H9 (cell line): ENCODE data around the gene RSL1D1. TPM values are rescaled to one million over a fixed set of nuclear protein-coding genes. Genes with fewer than 3 reads are reported as not detected.

ENCODE experiments used
- DNase-seq: peaks from one replicate; pipeline ENCODE4 v3.0.0-alpha.2; 2017
- H2AFZ ChIP-seq: one replicate; pipeline ENCODE4 v1.6.1; 2013; ENCODE audit warnings: mild to moderate bottlenecking, low read length, control low read depth, moderate library complexity
- H2AK5ac ChIP-seq: 2 replicates; pipeline ENCODE4 v1.6.1; 2013; ENCODE audit warnings: low read length, control low read depth, mixed read lengths; ENCODE audit not compliant: insufficient read length
- H2BK120ac ChIP-seq: one replicate; pipeline ENCODE4 v1.6.1; 2013; ENCODE audit warnings: low read depth, mild to moderate bottlenecking, low read length, control low read depth, inconsistent platforms; ENCODE audit not compliant: poor library complexity, severe bottlenecking
- H2BK12ac ChIP-seq: 2 replicates; pipeline ENCODE4 v1.6.1; 2013; ENCODE audit warnings: low read length, control low read depth, mixed read lengths, low read depth; ENCODE audit not compliant: insufficient read length
- H2BK15ac ChIP-seq: 2 replicates; pipeline ENCODE4 v1.6.1; 2013; ENCODE audit warnings: low read depth, low read length, control low read depth
- H2BK20ac ChIP-seq: one replicate; pipeline ENCODE4 v1.6.1; 2013; ENCODE audit warnings: low read depth, mild to moderate bottlenecking, low read length, control low read depth, inconsistent platforms; ENCODE audit not compliant: poor library complexity, severe bottlenecking
- H2BK5ac ChIP-seq: 2 replicates; pipeline ENCODE4 v1.6.1; 2013; ENCODE audit warnings: low read length, control low read depth, mixed read lengths; ENCODE audit not compliant: insufficient read length
- H3K14ac ChIP-seq: 2 replicates; pipeline ENCODE4 v1.6.1; 2013; ENCODE audit warnings: low read length, control low read depth; ENCODE audit not compliant: insufficient read depth
- H3K18ac ChIP-seq: 2 replicates; pipeline ENCODE4 v1.6.1; 2013; ENCODE audit warnings: low read depth, mild to moderate bottlenecking, mixed read lengths, low read length, control low read depth; ENCODE audit not compliant: insufficient read length
- H3K23ac ChIP-seq: 2 replicates; pipeline ENCODE4 v1.6.1; 2013; ENCODE audit warnings: low read length, control low read depth, mixed read lengths, low read depth; ENCODE audit not compliant: insufficient read length
- H3K23me2 ChIP-seq: 2 replicates; pipeline ENCODE4 v1.6.1; 2013; ENCODE audit warnings: low read depth, mild to moderate bottlenecking, mixed read lengths, low read length, control low read depth; ENCODE audit not compliant: insufficient read length, poor library complexity, severe bottlenecking
- H3K27ac ChIP-seq: 2 replicates; pipeline ENCODE4 v1.5.1; 2013; ENCODE audit warnings: low read length, control low read depth, mixed read lengths, low read depth; ENCODE audit not compliant: insufficient read length
- H3K27me3 ChIP-seq: 2 replicates; pipeline ENCODE4 v1.6.1; 2013; ENCODE audit warnings: low read length, control low read depth, inconsistent platforms; ENCODE audit not compliant: insufficient read depth
- H3K4ac ChIP-seq: 2 replicates; pipeline ENCODE4 v1.6.1; 2013; ENCODE audit warnings: low read depth, mild to moderate bottlenecking, control low read depth, inconsistent platforms, low read length, moderate library complexity
- H3K4me1 ChIP-seq: 2 replicates; pipeline ENCODE4 v1.6.1; 2013; ENCODE audit warnings: low read length, control low read depth, inconsistent platforms; ENCODE audit not compliant: insufficient read depth
- H3K4me2 ChIP-seq: 2 replicates; pipeline ENCODE4 v1.6.1; 2013; ENCODE audit warnings: low read length, control low read depth, mixed read lengths; ENCODE audit not compliant: insufficient read length, insufficient read depth
- H3K56ac ChIP-seq: 2 replicates; pipeline ENCODE4 v1.6.1; 2013; ENCODE audit warnings: low read depth, mild to moderate bottlenecking, mixed read lengths, low read length, control low read depth; ENCODE audit not compliant: insufficient read length
- H3K79me1 ChIP-seq: 2 replicates; pipeline ENCODE4 v1.6.1; 2013; ENCODE audit warnings: low read depth, mild to moderate bottlenecking, moderate library complexity, low read length, control low read depth, inconsistent platforms; ENCODE audit not compliant: insufficient read depth, poor library complexity, severe bottlenecking
- H3K79me2 ChIP-seq: 2 replicates; pipeline ENCODE4 v1.6.1; 2013; ENCODE audit warnings: low read length, control low read depth, inconsistent platforms; ENCODE audit not compliant: insufficient read depth
- H3K9ac ChIP-seq: 2 replicates; pipeline ENCODE4 v1.6.1; 2013; ENCODE audit warnings: low read length, control low read depth, mixed read lengths; ENCODE audit not compliant: insufficient read length; ENCODE audit errors: extremely low read depth
- H3K9me3 ChIP-seq: one replicate; pipeline ENCODE4 v1.6.1; 2013; ENCODE audit warnings: low read depth, low read length, inconsistent platforms; ENCODE audit not compliant: control insufficient read depth
- H3T11ph ChIP-seq: one replicate; pipeline ENCODE4 v1.6.1; 2013; ENCODE audit warnings: mild to moderate bottlenecking, low read length, control low read depth, inconsistent platforms
- H4K20me1 ChIP-seq: one replicate; pipeline ENCODE4 v1.6.1; 2013; ENCODE audit not compliant: control insufficient read depth, insufficient read length, insufficient read depth
- H4K5ac ChIP-seq: 2 replicates; pipeline ENCODE4 v1.6.1; 2013; ENCODE audit warnings: low read depth, mild to moderate bottlenecking, mixed read lengths, low read length, control low read depth; ENCODE audit not compliant: insufficient read length
- H4K8ac ChIP-seq: replicated peaks from 2 replicates; pipeline ENCODE4 v1.6.1; 2013; ENCODE audit warnings: low read length, control low read depth, mixed read lengths, low read depth; ENCODE audit not compliant: insufficient read length
- H4K91ac ChIP-seq: 2 replicates; pipeline ENCODE4 v1.6.1; 2013; ENCODE audit warnings: low read depth, mild to moderate bottlenecking, moderate library complexity, mixed read lengths, low read length, control low read depth; ENCODE audit not compliant: insufficient read length
- H3K27ac Mint-ChIP-seq, 3 experiments: 2 replicates in 2 of 3; 3 replicates in 1 of 3; pipeline ENCODE4 v1.8.0; 2020 to 2021; ENCODE audit warnings: mixed read lengths in 3 of 3, mild to moderate bottlenecking in 1 of 3, moderate library complexity in 1 of 3
- H3K27me3 Mint-ChIP-seq: 2 replicates; pipeline ENCODE4 v1.8.0; 2021; ENCODE audit warnings: low read depth, mild to moderate bottlenecking, moderate library complexity, mixed read lengths
- H3K36me3 Mint-ChIP-seq, 3 experiments: 2 replicates in 2 of 3; 3 replicates in 1 of 3; pipeline ENCODE4 v1.8.0; 2020 to 2021; ENCODE audit warnings: low read depth in 3 of 3, mixed read lengths in 3 of 3; ENCODE audit not compliant: insufficient read depth in 1 of 3
- H3K4me1 Mint-ChIP-seq, 2 experiments: 2 replicates each; pipeline ENCODE4 v1.8.0; 2020; ENCODE audit warnings: mixed read lengths in 2 of 2
- H3K4me3 Mint-ChIP-seq, 2 experiments: 2 replicates in 1 of 2; 3 replicates in 1 of 2; pipeline ENCODE4 v1.8.0; 2020 to 2021; ENCODE audit warnings: mild to moderate bottlenecking in 2 of 2, mixed read lengths in 2 of 2, moderate library complexity in 1 of 2
- H3K9me3 Mint-ChIP-seq, 2 experiments: 2 replicates in 1 of 2; 3 replicates in 1 of 2; pipeline ENCODE4 v1.8.0; 2020; ENCODE audit warnings: mild to moderate bottlenecking in 2 of 2, mixed read lengths in 2 of 2, moderate library complexity in 1 of 2
- CTCF ChIP-seq: fragments of 200-600 bp; sonication (generic); conservative IDR thresholded peaks from 3 replicates; pipeline ENCODE4 v1.8.0; 2021; ENCODE audit warnings: antibody characterized with exemption, mild to moderate bottlenecking
- WGBS: extraction: QIAGEN DNeasy Blood & Tissue Kit; methylation state at CpG from one replicate; pipeline ENCODE4 v1.1.7; 2013; ENCODE audit warnings: missing lambda C conversion rate, low lambda C conversion rate, mixed read lengths; ENCODE audit not compliant: insufficient read length; ENCODE audit errors: extremely low coverage; 5-methylcytosine and 5-hydroxymethylcytosine counted together
- total RNA-seq: library from RNA; stranded (reverse); gene quantifications from 2 replicates; pipeline ENCODE4 v1.2.1, GENCODE V29; 2021

Gene RSL1D1
- total RNA-seq, 1 experiment from 2014 or later: 334 TPM

GRCh38 chr16:11884035-11884434, 32.7 kb upstream of the RSL1D1 start:
- Histone ChIP-seq H3K23me2 (no peaks in the 10 kb centered on the region), H3K56ac (no peak overlapping the region), H3K9ac (no peak overlapping the region), H2BK20ac (no peak overlapping the region), H3T11ph (no peak overlapping the region), H3K79me2 (no peaks in the 10 kb centered on the region), H3K79me1 (no peaks in the 10 kb centered on the region), H3K4ac (no peak overlapping the region), H4K5ac (no peak overlapping the region), H2AFZ (no peak overlapping the region), H2BK12ac (no peak overlapping the region), H3K4me2 (no peak overlapping the region), H3K9me3 (no peaks in the 10 kb centered on the region), H4K91ac (no peak overlapping the region), H3K27ac (no peak overlapping the region), H2AK5ac (no peak overlapping the region), H2BK120ac (no peak overlapping the region), H3K18ac (no peak overlapping the region), H3K23ac (no peak overlapping the region), H2BK15ac (no peak overlapping the region), H3K4me1 (no peaks in the 10 kb centered on the region), H4K8ac (no peak overlapping the region), H3K14ac (no peak overlapping the region), H2BK5ac (no peak overlapping the region), H3K27me3 (no peaks in the 10 kb centered on the region), H4K20me1 (no peaks in the 10 kb centered on the region)
- Mint-ChIP-seq H3K4me3 (no peak overlapping the region), H3K27me3 (no peaks in the 10 kb centered on the region), H3K27ac (no peak overlapping the region), H3K36me3 (peaks cover 32 to 87% (median 70%) of the 10 kb centered on the region in 3 experiments; a peak in 6 of 7 replicates), H3K4me1 (no peaks in the 10 kb centered on the region), H3K9me3 (no peaks in the 10 kb centered on the region)
- TF ChIP-seq CTCF: no peak
- no CpG with 5 or more reads among the region's 5 CpGs for WGBS
- no peak for DNase-seq
